ENCODE results near the gene PGAP3.

Gene PGAP3

DNA sequence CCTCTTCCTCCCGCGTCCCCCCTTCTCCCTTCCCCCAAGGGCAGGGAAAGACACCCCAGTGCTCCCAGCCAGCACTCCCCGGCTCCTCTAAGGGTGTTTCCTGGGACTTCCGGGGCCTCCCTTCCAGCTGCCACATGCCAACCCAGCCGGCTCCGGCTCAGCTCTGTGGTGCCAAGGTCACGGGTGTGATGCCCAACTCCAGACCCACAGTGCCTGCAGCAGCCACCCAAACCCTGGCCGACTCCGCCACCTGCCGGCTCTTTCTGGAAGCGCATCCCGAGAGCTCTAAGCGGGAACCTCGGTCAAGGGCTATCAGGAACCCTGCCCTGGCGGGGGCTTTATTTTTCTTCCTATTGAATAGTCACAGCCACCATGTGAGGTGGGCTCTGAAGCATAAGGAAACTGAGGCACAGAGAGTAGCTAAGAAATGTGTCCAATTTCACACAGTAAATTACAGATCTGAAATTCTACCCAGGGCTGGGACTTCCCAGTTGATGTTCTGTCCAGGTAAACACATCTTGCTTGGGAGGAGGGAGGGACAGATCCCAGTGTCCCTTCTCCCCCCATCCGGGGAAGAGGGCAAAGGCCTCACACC is 64.4 kb downstream of the PGAP3 start:
- TF ChIP-seq, protein P1, sequence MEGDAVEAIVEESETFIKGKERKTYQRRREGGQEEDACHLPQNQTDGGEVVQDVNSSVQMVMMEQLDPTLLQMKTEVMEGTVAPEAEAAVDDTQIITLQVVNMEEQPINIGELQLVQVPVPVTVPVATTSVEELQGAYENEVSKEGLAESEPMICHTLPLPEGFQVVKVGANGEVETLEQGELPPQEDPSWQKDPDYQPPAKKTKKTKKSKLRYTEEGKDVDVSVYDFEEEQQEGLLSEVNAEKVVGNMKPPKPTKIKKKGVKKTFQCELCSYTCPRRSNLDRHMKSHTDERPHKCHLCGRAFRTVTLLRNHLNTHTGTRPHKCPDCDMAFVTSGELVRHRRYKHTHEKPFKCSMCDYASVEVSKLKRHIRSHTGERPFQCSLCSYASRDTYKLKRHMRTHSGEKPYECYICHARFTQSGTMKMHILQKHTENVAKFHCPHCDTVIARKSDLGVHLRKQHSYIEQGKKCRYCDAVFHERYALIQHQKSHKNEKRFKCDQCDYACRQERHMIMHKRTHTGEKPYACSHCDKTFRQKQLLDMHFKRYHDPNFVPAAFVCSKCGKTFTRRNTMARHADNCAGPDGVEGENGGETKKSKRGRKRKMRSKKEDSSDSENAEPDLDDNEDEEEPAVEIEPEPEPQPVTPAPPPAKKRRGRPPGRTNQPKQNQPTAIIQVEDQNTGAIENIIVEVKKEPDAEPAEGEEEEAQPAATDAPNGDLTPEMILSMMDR (IDR thresholded peaks at IDR 0.05; ENCODE audit: low read depth, low read length) = peak; percentile 95
- peak; percentile 22 for DNase-seq (ENCODE audit: extremely low read depth, low read depth)

DNA sequence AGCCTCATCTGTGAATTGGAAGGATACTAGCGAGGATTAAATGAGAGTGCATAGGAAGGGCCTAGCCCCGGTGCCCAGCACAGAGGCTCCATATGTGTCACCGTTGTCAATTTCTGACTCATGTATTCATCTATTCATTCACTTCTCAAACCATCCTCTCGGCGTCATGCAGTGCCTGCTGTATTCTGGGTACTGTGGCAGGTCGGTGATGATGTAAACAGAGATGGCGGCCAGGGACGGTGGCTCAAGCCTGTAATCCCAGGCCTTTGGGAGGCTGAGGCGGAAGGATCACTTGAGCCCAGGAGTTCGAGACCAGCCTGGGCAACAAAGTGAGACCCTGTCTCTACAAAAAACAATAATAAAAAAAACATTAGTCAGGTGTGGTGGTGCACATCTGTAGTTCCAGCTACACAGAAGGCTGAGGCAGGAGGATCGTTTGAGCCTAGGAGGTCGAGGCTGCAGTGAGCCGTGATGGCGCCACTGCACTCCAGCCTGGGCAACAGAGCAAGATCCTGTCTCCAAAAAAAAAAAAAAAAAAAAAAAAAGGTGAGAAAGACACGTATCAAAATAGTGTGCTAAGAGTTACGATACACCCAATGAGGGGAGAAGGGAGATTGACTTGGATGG is 65.4 kb downstream of the PGAP3 start:
- no peak for DNase-seq (ENCODE audit: extremely low read depth, low read depth)
- TF ChIP-seq, protein P1 (IDR thresholded peaks at IDR 0.05; ENCODE audit: low read depth, low read length) = no peak

- TF ChIP-seq, protein P1 (IDR thresholded peaks at IDR 0.05; ENCODE audit: low read depth, low read length) = no peak; the same call in none of the 2 replicates
- DNase-seq (ENCODE audit: extremely low read depth, low read depth) = peak; percentile 44
Measured at GRCh38 chr17:39621523-39622379, 66.1 kb downstream of the PGAP3 start.
